ENCODE measurements around the gene CLMP.
A peak's percentile ranks its signal among the peaks of the same experiment; 100 is the strongest.
"Not testable (repeated sequence)": the region's sequence is repeated elsewhere in the genome, so short reads cannot be mapped to it uniquely, and the experiment has no call there.

The CLMP gene

GRCh38 chr11:123072332-123072761 lies 122.7 kb downstream of the CLMP start:
- DNase-seq (ENCODE audit: low spot score in 2 of 2), result no peak
- Mint-ChIP-seq H3K4me1 (peaks cover 22% of the 10 kb centered on the region), H3K4me3 (no peak overlapping the region), H3K27ac (peak overlapping the region; percentile 97), H3K27me3 (no peaks in the 10 kb centered on the region), H3K9me3 (no peaks in the 10 kb centered on the region), H3K36me3 (peaks cover 8% of the 10 kb centered on the region)
- ATAC-seq (ENCODE audit: low read depth), result no peak

GRCh38 chr11:123069908-123070821 lies 124.9 kb downstream of the CLMP start:
- peak; percentile 80 for ATAC-seq (ENCODE audit: low read depth)
- peaks cover 26% of the 10 kb centered on the region for H3K4me1 Mint-ChIP-seq
- H3K36me3 Mint-ChIP-seq, result peaks cover 5% of the 10 kb centered on the region

GRCh38 chr11:123065621-123066020 lies 129.4 kb downstream of the CLMP start:
- H3K4me1 Mint-ChIP-seq, result peaks cover 32% of the 10 kb centered on the region
- ATAC-seq (ENCODE audit: low read depth), result no peak

More at GRCh38 chr11:123069908-123070821, 124.9 kb downstream of the CLMP start:
- Mint-ChIP-seq H3K9me3 (no peaks in the 10 kb centered on the region), H3K27me3 (no peaks in the 10 kb centered on the region), H3K4me3 (peak overlapping the region; percentile 70), H3K27ac (peak overlapping the region; percentile 97)
- DNase-seq (ENCODE audit: low spot score in 2 of 2), result no peak

GRCh38 chr11:123063826-123064657 lies 131.0 kb downstream of the CLMP start:
- H3K4me3 Mint-ChIP-seq, result peak overlapping the region; percentile 94
- DNase-seq (ENCODE audit: low spot score in 2 of 2), result no peak
- peaks cover 28% of the 10 kb centered on the region for H3K36me3 Mint-ChIP-seq
- ATAC-seq (ENCODE audit: low read depth), result no peak
- no peaks in the 10 kb centered on the region for H3K9me3 Mint-ChIP-seq
- no peaks in the 10 kb centered on the region for H3K27me3 Mint-ChIP-seq
- H3K4me1 Mint-ChIP-seq, result peaks cover 40% of the 10 kb centered on the region
- peak overlapping the region; percentile 100 for H3K27ac Mint-ChIP-seq

More at GRCh38 chr11:123065621-123066020, 129.4 kb downstream of the CLMP start:
- DNase-seq (ENCODE audit: low spot score in 2 of 2), result no peak
- Mint-ChIP-seq H3K27ac (peak overlapping the region; percentile 100), H3K4me3 (peak overlapping the region; percentile 22), H3K27me3 (no peaks in the 10 kb centered on the region), H3K9me3 (no peaks in the 10 kb centered on the region), H3K36me3 (peaks cover 13% of the 10 kb centered on the region)

GRCh38 chr11:123062892-123063825 lies 131.9 kb downstream of the CLMP start:
- Mint-ChIP-seq H3K27me3 (no peaks in the 10 kb centered on the region), H3K36me3 (peaks cover 37% of the 10 kb centered on the region), H3K4me1 (peaks cover 45% of the 10 kb centered on the region), H3K27ac (peak overlapping the region; percentile 100), H3K9me3 (no peaks in the 10 kb centered on the region), H3K4me3 (peak overlapping the region; percentile 94)
- DNase-seq (ENCODE audit: low spot score in 2 of 2) (peak; percentile 44 to 50), ATAC-seq (ENCODE audit: low read depth) (peak; percentile 3)

- no peaks in the 10 kb centered on the region for H3K27me3 Mint-ChIP-seq
- H3K36me3 Mint-ChIP-seq, result peaks cover 45% of the 10 kb centered on the region
- H3K9me3 Mint-ChIP-seq, result no peaks in the 10 kb centered on the region
- H3K4me3 Mint-ChIP-seq, result peak overlapping the region; percentile 94
- peaks cover 50% of the 10 kb centered on the region for H3K4me1 Mint-ChIP-seq
- DNase-seq (ENCODE audit: low spot score in 2 of 2), result peak; percentile 98 to 99
- peak overlapping the region; percentile 100 for H3K27ac Mint-ChIP-seq
- ATAC-seq (ENCODE audit: low read depth), result peak; percentile 82
Observed at GRCh38 chr11:123062158-123062891, 132.7 kb downstream of the CLMP start.

GRCh38 chr11:123061403-123062157 lies 133.5 kb downstream of the CLMP start, which contains the start of gene HSPA8:
Gene HSPA8, minus strand, starts transcription at chr11:123062136. Its CDS starts 812 bp downstream, at chr11:123061324.
- Mint-ChIP-seq H3K27me3 (no peaks in the 10 kb centered on the region), H3K36me3 (peaks cover 50% of the 10 kb centered on the region), H3K9me3 (no peaks in the 10 kb centered on the region), H3K27ac (peak within 1 kb of the TSS; percentile 100), H3K4me3 (peak within 1 kb of the TSS; percentile 94), H3K4me1 (peaks cover 57% of the 10 kb centered on the region)
- ATAC-seq (ENCODE audit: low read depth) (no peak), DNase-seq (ENCODE audit: low spot score in 2 of 2) (peak in 1 of 2 donors; percentile 26)

GRCh38 chr11:123060277-123061000 lies 134.6 kb downstream of the CLMP start:
- H3K27ac Mint-ChIP-seq, result peak overlapping the region; percentile 100
- peak overlapping the region; percentile 94 for H3K4me3 Mint-ChIP-seq
- H3K27me3 Mint-ChIP-seq, result no peaks in the 10 kb centered on the region
- ATAC-seq (ENCODE audit: low read depth), result no peak
- H3K9me3 Mint-ChIP-seq, result no peaks in the 10 kb centered on the region
- H3K4me1 Mint-ChIP-seq, result peaks cover 60% of the 10 kb centered on the region
- H3K36me3 Mint-ChIP-seq, result peaks cover 54% of the 10 kb centered on the region
- no peak for DNase-seq (ENCODE audit: low spot score in 2 of 2)

GRCh38 chr11:123059041-123059920 lies 135.8 kb downstream of the CLMP start:
- ATAC-seq (ENCODE audit: low read depth); H3K27me3 Mint-ChIP-seq; DNase-seq (ENCODE audit: low spot score in 2 of 2); H3K9me3 Mint-ChIP-seq: not testable (repeated sequence)
- Mint-ChIP-seq H3K4me3 (peak overlapping the region; percentile 94), H3K36me3 (peaks cover 53% of the 10 kb centered on the region), H3K27ac (peak overlapping the region; percentile 100), H3K4me1 (peaks cover 61% of the 10 kb centered on the region)

GRCh38 chr11:123057661-123058305 lies 137.3 kb downstream of the CLMP start:
- no peak for DNase-seq (ENCODE audit: low spot score in 2 of 2)
- H3K4me1 Mint-ChIP-seq, result peaks cover 60% of the 10 kb centered on the region

More at GRCh38 chr11:123057661-123058305, 137.3 kb downstream of the CLMP start:
- Mint-ChIP-seq H3K36me3 (peaks cover 60% of the 10 kb centered on the region), H3K9me3 (no peaks in the 10 kb centered on the region), H3K4me3 (peak overlapping the region; percentile 94), H3K27me3 (no peaks in the 10 kb centered on the region), H3K27ac (peak overlapping the region; percentile 85)
- ATAC-seq (ENCODE audit: low read depth), result no peak
